HG02981 (cell line): Measurements from ENCODE around the gene GABBR2.
"Not testable (repeated sequence)": the region's sequence is repeated elsewhere in the genome, so short reads cannot be mapped to it uniquely, and the experiment has no call there.

Experiments
- ATAC-seq: cut with Tn5 transposase; IDR thresholded peaks from one replicate; pipeline ENCODE4 v1.9.1; 2021; ENCODE audit warnings: mild to moderate bottlenecking, moderate library complexity; ENCODE audit not compliant: unreplicated experiment

The GABBR2 gene

DNA sequence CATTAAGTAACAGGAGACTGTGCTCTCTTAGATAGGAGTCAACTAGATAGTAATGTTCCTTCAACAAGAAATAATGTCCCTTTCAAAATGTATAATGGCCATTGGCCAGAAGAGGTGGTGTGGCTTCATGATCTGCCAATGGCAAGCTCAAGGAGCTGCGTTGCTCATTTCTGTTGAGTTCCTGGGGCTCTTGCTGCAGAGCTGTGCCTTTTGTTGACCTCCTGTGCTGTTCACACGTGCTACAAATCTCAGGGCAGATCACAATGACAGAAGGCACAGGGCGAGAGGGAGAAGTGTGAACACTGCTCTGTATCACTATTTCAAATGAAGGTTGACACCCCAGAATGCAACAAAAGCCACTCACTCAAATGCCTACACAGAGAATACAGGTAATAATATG lies 437.3 kb downstream of the GABBR2 start:
- no peak for ATAC-seq

DNA sequence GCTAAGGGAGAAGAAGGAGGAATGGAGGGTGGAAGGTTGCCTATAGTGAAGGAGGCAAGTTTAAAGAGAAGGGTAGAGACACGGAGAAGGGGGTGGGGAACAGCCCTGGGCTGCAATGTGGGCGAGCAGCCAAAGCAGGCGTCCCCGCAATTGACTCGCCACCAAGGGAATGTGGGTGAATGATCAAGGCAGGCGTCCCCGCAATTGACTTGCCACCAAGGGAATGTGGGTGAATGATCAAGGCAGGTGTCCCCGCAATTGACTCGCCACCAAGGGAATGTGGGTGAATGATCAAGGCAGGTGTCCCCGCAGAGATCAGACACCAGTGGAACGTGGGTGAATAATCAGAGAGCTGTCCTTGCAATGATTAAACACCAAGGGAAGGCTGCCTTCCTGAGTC lies 438.5 kb downstream of the GABBR2 start:
- ATAC-seq = not testable (repeated sequence)

DNA sequence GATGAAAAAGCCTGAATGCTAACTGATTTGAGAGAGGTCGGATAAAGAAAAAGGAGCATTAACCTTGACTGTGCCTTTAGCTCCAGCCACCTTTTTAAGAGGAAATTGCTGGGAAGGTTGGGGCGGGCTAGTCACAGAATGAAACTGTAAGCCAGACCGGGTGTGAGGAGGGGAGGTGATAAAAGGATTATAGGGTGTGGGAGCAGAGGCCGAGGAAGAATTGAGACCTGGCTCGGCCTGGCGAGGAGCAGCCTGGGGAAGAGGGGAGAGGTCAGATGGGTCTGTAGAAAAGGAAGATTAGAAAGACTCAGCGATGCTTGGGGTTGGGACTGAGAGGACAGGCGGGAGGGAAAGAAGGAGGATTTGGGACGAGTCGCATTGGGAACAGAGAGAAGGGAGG lies 439.1 kb downstream of the GABBR2 start:
- not testable (repeated sequence) for ATAC-seq

DNA sequence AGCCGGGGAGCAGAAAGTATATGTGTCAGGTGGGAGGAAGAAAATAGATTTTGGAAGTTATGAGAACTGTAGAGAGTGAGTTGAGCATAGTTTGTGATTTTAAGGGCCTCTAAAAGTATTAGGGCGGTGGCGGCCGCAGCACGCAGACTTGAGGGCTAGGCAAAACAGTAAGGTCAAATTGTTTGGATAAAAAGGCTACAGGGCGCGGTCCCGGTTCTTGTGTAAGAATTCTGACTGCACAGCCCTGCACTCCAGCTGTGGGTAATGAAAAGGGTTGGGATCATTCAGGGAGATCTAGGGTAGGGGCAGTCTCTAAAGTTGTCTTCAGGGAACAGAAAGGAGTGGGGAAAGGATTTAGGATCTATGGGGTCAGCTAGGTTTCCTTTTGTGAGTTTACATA lies 441.2 kb downstream of the GABBR2 start:
- ATAC-seq = not testable (repeated sequence)

DNA sequence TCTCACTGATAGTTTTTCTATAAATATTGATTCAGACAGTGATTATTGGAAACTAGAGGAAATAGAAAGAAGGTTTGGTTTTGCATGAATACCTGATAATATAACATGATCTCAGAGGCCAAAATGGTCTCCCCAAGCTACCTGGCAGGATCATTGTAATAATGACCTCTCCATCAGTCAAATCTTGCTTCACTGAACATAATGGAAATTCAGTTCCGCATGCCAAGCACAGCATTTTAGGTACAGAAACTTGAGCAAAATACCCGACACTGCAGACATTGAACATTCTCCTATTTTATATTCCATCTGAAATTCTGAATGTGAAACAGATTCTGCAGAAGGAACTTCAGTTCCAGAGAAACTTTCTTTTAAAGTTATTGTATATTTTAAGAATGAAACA lies 444.2 kb downstream of the GABBR2 start:
- no peak for ATAC-seq

DNA sequence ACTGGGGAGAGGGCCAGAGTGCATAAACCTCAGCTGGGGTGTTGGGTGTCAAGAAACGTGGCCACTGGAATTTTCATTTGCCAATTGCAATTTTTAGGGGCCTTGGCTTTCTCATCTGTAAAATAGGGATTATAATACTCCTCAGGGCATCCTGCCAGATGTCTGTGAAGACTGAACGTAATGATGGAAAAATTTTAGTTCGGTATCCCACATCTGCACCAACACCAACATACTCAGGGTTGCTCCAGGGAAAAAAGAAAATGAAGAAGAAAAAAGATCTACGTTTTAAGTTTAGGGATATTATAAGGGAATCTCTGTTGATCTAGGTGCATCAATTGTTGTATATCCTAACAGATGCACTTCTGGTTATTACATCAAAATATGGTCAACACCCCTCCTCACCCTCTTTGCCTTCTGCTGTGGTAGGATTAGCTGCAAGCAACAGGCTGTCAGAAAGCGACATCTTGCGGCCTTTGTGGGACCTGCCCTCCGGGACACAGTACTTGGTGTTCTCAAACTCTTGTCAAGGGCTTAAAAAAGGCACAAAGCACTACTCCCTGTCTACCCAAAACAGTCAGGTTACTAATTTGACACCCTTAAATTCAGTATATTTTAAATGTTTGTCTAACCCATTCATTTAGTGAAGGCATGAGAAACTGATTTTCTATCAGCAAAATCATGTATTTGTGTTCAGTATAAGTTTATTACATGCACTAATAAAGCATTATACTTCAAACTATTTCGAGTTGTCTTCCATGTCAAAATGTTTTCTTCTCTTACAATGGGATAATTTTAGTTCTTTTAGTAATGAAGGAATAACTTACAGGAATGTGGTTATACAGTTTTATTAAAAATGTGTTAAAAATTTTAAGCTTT lies 445.0 kb downstream of the GABBR2 start:
- ATAC-seq = peak; percentile 80

DNA sequence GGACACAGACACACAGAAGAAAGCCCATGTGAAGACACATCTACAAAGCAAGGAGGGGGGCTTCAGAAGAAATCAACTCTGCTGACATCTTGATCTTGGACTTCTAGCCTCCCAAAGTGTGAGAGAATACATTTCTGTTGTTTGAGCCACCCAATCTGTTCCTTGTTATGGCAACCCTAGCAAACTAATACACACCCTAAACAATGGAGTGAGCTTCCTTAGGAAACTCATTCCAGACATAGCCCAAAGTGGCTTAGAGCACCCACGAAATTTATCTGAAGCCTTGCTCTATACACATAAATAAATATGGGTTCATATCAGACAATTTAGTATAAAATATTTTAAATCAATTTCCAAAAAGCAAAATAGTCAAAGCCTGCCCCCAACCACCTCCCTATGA lies 445.7 kb downstream of the GABBR2 start:
- no peak for ATAC-seq

DNA sequence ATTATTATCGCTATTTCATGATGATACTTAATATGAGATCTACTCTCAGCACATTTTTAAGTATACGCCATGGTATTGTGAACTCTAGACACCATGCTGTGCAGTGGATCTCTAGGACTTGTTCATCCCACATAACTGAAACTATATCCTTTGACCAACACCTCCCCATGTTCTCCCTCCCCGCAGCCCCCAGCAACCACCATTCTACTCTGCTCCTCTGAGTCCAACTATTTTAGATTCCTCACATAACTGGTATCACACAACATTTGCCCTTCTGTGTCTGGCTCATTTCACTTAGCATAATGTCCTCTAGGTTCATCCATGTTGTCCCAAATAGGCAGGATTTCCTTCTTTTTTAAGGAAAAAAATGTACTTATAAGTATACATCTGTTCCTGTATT lies 446.7 kb downstream of the GABBR2 start:
- ATAC-seq = no peak

DNA sequence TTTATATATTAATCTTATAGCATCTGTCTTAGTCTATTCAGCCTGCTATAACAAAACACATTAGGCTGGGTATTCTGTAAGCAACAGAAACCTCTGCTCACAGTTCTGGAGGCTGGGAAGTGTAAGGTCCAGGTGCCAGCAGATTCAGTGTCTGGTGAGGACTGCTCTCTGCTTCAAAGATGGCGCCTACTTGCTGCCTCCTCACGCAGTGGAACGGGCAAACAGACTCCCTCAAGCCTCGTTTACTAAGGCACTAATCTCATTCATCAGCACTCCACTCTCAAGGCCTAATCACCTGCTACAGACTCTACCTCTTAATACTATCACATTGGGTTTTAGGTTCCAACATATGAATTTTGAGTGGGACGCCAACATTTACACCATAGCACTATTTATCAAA lies 448.1 kb downstream of the GABBR2 start:
- no peak for ATAC-seq

DNA sequence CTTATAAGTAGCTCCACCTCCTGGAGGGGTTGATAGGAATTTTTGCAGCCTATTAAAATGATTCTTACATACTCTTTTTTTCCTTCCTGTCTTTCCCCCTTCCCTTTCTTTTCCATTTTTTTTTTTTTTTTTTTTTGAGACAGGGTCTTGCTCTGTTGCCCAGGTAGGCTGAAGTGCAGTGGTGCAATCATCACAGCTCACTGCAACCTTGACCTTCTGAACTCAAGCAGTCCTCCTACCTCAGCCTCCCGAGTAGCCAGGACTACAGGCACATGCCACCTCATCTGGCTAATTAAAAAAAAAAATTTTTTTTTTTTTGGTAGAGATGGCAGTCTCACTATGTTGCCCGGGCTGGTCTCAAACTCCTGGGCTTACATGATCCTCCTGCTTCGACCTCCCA lies 448.9 kb downstream of the GABBR2 start:
- ATAC-seq = no peak

DNA sequence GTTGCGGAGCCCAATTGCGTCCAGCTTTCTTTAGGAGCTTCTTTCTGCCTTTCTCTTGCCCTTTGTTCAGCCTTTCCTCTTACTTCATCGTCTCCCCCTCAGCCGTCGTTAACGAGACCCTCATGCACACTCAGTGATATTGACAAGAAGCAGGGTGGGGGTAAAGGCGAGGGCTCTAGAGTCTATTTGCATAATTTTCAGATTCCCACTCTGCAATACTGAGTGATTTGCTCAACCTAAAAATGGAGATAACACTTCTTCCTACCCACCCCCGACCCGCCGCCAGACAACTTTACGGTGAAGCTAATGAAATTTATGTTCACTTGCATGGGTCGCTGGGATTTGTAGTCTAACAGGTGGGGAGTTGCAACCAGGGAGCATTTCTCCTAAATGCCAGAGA lies 452.0 kb downstream of the GABBR2 start:
- no peak for ATAC-seq

DNA sequence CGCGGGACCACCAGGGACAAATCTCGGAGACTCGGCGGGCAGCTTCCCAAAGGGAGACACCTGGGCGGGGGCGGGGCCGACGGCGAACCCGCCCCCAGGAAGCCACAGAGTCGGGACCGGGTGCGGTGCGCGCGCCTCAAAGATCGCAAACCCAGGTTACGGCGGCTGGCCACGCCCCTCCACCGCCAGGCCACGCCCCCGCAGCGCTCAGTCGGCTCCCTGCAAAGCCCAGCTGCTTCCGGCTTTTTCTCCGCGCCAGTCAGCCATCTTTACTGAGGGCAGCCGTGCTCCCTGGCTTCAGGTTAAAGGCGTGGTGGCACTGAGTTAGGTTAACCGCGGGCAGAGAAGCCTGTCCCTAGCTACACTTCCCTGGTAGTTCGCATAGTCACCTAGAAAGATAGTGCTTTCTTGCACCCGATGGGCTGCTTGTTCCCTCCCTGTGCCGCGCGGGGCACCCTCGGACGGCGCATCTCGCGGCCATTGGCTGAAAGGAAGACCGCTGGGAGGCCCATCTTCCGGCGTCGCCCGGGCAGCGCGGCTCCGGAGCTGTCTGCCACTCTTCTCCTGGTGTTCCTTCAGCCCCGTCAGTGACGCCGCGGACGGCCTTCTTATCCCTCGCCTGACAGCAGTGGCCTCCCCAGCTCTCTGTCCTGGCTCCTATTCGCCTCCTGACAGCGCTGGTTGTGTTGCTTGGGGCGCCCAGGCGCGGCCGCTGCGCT lies 453.0 kb downstream of the GABBR2 start, which contains the start of gene TBC1D2:
TBC1D2 (minus strand) TSS at position 72 of the 719 bp plus-strand sequence. CDS start 108 bp downstream, outside the sequence.
- ATAC-seq = peak; percentile 83

DNA sequence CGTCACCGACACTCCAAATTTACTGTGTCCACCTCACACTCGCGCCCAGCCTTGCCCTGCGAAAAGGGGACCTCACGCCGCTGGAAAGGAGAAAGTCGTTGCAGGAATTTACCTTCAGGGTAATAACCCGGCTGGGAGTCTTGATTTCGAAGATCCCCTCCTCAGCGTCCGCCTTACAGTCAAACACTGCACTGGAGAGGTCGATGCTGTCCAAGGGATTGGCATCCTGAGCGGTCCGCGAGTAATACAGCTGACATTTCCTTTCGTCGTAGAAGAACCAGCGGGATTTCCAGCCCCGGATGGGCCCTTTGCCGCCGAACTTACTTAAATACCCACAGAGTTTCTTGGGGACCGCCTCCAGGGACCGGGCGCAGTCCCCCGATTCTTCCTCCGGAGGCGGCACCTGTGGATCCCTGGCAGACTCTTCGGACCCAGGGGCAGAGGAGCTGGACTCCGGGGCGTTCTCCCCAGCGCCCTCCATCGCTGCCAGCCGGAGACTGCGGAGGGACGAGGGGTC lies 453.6 kb downstream of the GABBR2 start:
- peak; percentile 25 for ATAC-seq

DNA sequence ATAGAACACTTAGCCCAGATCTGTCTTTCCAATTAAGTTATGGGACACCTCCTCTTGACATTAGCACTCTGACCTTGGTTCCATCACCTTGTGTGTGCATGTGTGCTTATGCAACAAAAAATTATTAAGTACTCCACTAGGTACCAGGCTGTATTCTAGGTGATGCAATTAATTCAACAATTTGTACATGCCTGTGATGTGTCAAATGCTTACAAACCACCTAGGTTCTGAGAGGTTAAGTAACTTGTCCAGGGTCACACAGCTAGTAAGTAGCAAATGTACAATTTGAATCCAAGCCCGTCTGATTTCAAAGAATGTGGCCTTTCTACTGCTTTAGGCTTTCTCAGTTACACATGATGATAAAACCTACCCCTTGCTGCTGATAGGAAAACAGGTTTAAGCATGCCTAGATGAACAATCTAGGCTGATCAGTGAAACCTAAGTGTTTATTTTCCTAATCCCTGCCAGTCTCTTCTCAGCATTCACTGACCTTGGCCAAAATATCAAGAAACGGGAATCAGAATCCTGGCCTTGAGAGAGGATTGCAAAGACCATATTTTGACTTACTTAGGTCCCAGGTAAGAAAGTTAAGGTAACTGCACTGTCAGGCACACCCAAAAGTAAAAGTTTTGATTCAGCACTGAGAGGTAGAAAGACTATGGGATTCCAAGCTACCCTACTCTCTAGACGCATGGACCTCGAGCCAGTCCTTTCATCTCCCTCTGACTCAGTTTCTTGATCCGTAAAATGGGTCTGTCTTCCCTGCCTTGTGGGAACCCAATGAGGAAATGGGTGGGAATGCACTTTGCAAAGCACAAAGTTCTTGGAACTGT lies 454.3 kb downstream of the GABBR2 start:
- ATAC-seq = no peak

DNA sequence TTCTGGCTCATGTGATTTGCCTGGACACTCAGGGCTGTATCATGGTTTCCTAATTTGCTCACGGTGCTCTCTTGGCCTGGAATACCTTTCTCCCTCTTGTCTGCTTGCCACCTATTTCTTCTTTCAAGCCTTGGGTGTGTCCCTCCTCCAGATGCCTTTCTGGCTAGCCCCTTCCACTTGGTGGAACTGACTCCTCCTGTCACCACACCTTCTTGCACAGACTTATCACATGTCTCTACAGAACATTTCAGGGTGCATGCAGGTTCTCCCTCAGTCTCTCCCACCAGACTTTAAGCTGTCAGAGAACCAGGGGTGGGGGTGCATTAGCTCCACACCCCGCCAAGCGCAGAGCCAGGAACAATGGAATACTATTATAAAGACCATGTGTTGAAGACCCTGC lies 455.2 kb downstream of the GABBR2 start:
- no peak for ATAC-seq

DNA sequence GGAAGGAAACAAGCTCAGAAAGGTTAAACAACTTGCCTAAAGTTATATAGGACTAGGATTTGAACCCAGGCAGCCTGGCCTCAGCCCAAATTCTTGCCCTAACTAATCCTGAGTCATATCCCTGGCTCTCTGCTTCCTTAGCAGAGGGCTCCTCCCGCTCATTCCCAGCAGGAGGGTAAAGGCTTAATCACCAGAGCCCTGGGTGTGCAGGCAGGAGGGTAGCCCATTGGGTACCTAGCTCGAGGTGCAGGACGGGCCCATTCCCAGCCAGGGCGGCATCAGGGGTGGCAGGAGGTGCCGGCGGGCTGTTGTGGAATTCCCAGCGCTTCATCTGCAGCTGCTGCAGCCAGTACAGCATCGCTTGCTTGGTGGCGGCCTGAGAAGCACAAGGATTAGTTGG lies 457.2 kb downstream of the GABBR2 start:
- no peak for ATAC-seq

DNA sequence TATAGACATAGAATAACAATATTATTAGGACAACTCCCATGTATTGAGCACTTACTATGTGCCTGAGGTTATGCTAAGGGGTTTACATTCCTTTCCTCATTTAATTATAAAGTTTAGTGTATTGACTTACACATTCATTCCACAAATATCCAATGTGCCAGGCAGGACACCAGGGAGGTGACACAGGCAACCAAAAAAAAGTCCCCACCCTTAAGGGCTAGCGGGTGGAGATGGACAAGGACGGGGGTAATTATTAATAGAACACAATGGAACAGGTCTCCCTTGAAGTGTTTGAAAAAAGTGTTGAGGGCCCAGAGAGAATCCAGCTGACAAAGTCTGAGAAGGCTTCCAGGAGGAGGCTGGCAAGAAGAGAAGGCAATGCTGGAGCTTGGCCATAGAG lies 459.0 kb downstream of the GABBR2 start:
- no peak for ATAC-seq

DNA sequence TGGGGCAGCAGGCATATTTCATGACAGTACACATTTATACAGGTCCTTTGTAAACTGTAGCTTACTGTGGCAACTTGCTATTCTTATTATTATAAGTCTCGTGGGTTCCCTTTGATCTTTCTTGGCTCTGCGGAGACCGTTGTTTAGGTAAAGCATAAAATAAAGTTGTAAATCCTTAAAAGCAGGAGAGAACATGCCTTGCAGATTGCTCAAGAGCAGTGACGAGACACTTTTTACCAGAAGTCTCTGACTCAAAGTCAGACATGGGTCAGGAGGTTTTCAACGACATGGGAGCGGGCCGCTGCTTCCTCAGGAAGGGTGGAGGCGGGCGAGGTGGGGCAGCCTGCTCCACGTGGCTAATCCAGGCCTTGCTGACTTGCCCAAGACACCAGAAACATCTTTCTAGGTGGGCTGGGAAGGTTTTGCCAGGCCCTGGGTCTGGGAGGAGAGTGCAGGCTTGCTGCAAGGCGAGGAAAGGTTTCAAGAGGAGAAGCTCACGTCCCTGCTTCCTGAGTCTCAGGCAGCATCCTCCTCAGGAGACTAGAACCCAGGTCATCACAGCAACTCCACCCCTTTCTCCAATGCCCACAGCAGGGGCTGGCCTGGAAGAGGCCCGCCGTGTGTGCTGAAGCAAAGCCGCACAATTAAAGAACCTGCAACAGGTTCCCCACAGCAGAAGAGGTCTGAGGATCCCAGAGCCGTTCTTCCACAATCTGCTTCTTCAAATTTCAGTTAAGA lies 459.8 kb downstream of the GABBR2 start:
- no peak for ATAC-seq

DNA sequence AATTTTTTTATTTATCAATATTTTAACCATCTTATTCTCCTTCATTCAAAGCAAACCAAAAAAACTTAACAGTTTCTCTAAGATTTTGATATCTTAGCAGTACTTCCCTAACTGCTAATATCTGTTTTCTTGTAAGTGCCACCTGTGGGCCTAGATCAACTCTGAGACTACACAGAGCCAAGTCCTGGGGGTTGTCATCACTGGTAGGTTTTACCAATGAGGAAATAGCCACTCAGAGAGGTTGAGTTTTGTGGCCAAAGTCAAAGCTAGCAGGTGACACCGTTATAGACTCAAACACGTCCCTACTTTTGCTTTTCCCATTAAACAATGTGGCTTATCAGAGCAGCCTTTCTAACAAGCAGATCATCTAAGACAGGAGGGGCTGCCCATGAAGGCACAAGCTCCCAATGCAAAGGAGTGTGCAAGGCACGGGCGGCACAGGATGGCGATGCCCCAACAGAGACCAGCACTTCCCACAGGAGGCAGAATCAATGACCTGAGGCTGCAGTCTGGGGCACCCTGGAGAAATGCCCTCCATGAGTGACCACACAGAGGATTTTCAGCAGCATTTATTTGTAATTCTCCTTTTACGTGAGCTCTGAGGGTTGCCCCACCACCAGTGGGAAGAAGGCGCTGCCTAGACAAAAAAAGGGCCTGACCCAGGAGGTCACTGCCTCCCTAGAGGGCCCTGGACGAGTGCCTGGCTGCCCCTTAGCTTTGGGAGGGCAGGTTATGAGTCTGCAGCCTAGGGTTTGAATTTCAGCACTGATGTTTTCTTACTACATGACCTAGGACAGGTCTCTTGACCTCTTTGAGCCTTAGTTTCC lies 460.7 kb downstream of the GABBR2 start:
- ATAC-seq = no peak
